HepG2 (cell line): Measurements from ENCODE around the gene DENND5B. TPM values are rescaled to one million over a fixed set of nuclear protein-coding genes. Genes with fewer than 3 reads are reported as not detected.
A peak's percentile ranks its signal among the peaks of the same experiment; 100 is the strongest.

Experiments
- DDIT3 ChIP-seq: sonication (generic); formaldehyde crosslinking; IDR thresholded peaks from 2 replicates; pipeline ENCODE4 v1.4.0; 2020; ENCODE audit warnings: mild to moderate bottlenecking, missing genetic modification reagents
- KMT2A ChIP-seq: sonication (generic); formaldehyde crosslinking; IDR thresholded peaks from 2 replicates; pipeline ENCODE4 v1.4.0; 2020; ENCODE audit warnings: missing genetic modification reagents
- MAFK ChIP-seq, 2 experiments: IDR thresholded peaks in 1 of 2; conservative IDR thresholded peaks in 1 of 2; 2 replicates each; pipeline ENCODE4 v1.6.1; 2011; ENCODE audit warnings: improper control_type of control experiment in 2 of 2, low read length in 2 of 2
- NFE2L2 ChIP-seq: fragments of 150-350 bp; IDR thresholded peaks from 2 replicates; pipeline ENCODE4 v1.6.1; 2014; ENCODE audit warnings: low read length
- PCBP1 ChIP-seq: fragments of 200-400 bp; formaldehyde crosslinking; IDR thresholded peaks from 2 replicates; pipeline ENCODE4 v1.6.1; 2017; ENCODE audit warnings: mild to moderate bottlenecking, low read depth, low read length, borderline replicate concordance
- PHF5A ChIP-seq: IDR thresholded peaks from one replicate; pipeline ENCODE4 v1.6.1; 2018; ENCODE audit warnings: low read depth, missing genetic modification reagents; ENCODE audit not compliant: unreplicated experiment
- RBFOX2 ChIP-seq: fragments of 200-400 bp; formaldehyde crosslinking; IDR thresholded peaks from 2 replicates; pipeline ENCODE4 v1.6.1; 2017; ENCODE audit warnings: low read depth, mild to moderate bottlenecking, low read length
- ZNF253 ChIP-seq: sonication (generic); formaldehyde crosslinking; IDR thresholded peaks from 2 replicates; pipeline ENCODE4 v1.8.0; 2022; ENCODE audit warnings: mild to moderate bottlenecking, missing genetic modification reagents, borderline replicate concordance
- ZNF264 ChIP-seq: sonication (generic); formaldehyde crosslinking; IDR thresholded peaks from 2 replicates; pipeline ENCODE4 v1.4.0; 2020; ENCODE audit warnings: missing genetic modification reagents
- ZNF382 ChIP-seq: sonication (generic); formaldehyde crosslinking; IDR thresholded peaks from 2 replicates; pipeline ENCODE4 v1.5.0; 2020; ENCODE audit warnings: missing genetic modification reagents, mild to moderate bottlenecking, borderline replicate concordance
- ZNF549 ChIP-seq: sonication (generic); formaldehyde crosslinking; IDR thresholded peaks from 2 replicates; pipeline ENCODE4 v1.5.0; 2020; ENCODE audit warnings: missing genetic modification reagents
- ZNF570 ChIP-seq: sonication (generic); formaldehyde crosslinking; IDR thresholded peaks from 2 replicates; pipeline ENCODE4 v1.4.0; 2020; ENCODE audit warnings: mild to moderate bottlenecking, missing genetic modification reagents, borderline replicate concordance
- ZSCAN20 ChIP-seq: sonication (generic); formaldehyde crosslinking; IDR thresholded peaks from 2 replicates; pipeline ENCODE4 v1.4.0; 2020; ENCODE audit warnings: missing genetic modification reagents, mild to moderate bottlenecking, borderline replicate concordance
- polyA plus RNA-seq, 8 experiments: library from polyadenylated mRNA; depleted of rRNA in 3 of 8; stranded (reverse) in 7 of 8; unstranded in 1 of 8; fragments of >200 nt; fragmentation: Illumina TruSeq in 4 of 8; extraction: Trizol in 4 of 8; gene quantifications; 2 replicates each; pipeline versions ENCODE4 v1.2.1 to v1.2.3, GENCODE V29; 2011 to 2016; ENCODE audit warnings: low read depth in 4 of 8, missing spikeins in 1 of 8, mixed read lengths in 1 of 8; ENCODE audit not compliant: insufficient read depth in 1 of 8
- total RNA-seq, 5 experiments: library from RNA; depleted of rRNA; stranded (reverse); fragments of >200 nt; fragmentation: Illumina TruSeq; extraction: Trizol; gene quantifications; 2 replicates each; pipeline ENCODE4 v1.2.3, GENCODE V29; 2016; ENCODE audit warnings: low read depth in 1 of 5
- TF ChIP-seq, protein P1 (sequence below): sonication (generic); formaldehyde crosslinking; IDR thresholded peaks from 2 replicates; pipeline ENCODE4 v1.4.0; 2020; ENCODE audit warnings: missing genetic modification reagents
- TF ChIP-seq, protein P2 (sequence below): sonication (generic); formaldehyde crosslinking; IDR thresholded peaks from 2 replicates; pipeline ENCODE4 v1.8.0; 2022; ENCODE audit warnings: missing genetic modification reagents, mild to moderate bottlenecking, borderline replicate concordance
- TF ChIP-seq, protein P3 (sequence below): sonication (generic); formaldehyde crosslinking; IDR thresholded peaks from 2 replicates; pipeline ENCODE4 v1.4.0; 2020; ENCODE audit warnings: missing genetic modification reagents, borderline replicate concordance

Gene DENND5B
- total and polyA plus RNA-seq, 2 of the 13 experiments (the other 11 are each of a cell fraction or from before 2014, with no cell fraction given), result 14.7 to 18.7 TPM

DNA sequence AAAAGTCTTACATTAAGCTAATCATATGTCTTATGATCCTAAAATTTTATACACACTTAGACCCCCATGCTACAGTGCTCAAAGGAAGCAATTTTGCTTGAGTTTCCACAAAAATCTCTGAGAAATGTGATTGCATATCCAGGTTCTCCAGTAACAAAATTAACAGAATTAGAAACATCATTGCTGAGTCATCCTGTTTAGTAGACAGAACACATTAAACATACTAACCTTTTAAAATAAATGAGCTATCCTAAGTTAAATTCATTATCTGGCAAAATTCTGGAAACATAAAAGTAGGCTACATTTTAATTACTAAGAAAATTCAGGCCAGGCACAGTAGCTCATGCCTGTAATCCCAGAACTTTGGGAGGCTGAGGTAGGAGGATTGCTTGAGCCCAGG, 94.7 kb downstream of the DENND5B start (continued):
- TF ChIP-seq ZNF253 (CRISPR knock-in tag) (no peak), KMT2A (CRISPR knock-in tag) (no peak), PCBP1 (no peak), ZNF382 (CRISPR knock-in tag) (no peak), RBFOX2 (no peak), NFE2L2 (peak; percentile 64; the same call in 1 of the 2 replicates), ZSCAN20 (CRISPR knock-in tag) (no peak), PHF5A (CRISPR knock-in tag) (no peak), DDIT3 (CRISPR knock-in tag) (no peak), ZNF570 (CRISPR knock-in tag) (no peak), ZNF264 (CRISPR knock-in tag) (no peak), ZNF549 (CRISPR knock-in tag) (no peak), MAFK (conservative IDR thresholded peaks at IDR 0.05 in 1 of 2, IDR thresholded peaks at IDR 0.05 in 1 of 2; ENCODE audit: low read length in 2 of 2) (peak in 1 of 2 experiments; percentile 12; a peak in 1 of 4 replicates)
- TF ChIP-seq, protein P1, sequence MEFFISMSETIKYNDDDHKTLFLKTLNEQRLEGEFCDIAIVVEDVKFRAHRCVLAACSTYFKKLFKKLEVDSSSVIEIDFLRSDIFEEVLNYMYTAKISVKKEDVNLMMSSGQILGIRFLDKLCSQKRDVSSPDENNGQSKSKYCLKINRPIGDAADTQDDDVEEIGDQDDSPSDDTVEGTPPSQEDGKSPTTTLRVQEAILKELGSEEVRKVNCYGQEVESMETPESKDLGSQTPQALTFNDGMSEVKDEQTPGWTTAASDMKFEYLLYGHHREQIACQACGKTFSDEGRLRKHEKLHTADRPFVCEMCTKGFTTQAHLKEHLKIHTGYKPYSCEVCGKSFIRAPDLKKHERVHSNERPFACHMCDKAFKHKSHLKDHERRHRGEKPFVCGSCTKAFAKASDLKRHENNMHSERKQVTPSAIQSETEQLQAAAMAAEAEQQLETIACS (CRISPR knock-in tag), result no peak
- TF ChIP-seq, protein P2, sequence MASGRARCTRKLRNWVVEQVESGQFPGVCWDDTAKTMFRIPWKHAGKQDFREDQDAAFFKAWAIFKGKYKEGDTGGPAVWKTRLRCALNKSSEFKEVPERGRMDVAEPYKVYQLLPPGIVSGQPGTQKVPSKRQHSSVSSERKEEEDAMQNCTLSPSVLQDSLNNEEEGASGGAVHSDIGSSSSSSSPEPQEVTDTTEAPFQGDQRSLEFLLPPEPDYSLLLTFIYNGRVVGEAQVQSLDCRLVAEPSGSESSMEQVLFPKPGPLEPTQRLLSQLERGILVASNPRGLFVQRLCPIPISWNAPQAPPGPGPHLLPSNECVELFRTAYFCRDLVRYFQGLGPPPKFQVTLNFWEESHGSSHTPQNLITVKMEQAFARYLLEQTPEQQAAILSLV (CRISPR knock-in tag), result no peak
- TF ChIP-seq, protein P3, sequence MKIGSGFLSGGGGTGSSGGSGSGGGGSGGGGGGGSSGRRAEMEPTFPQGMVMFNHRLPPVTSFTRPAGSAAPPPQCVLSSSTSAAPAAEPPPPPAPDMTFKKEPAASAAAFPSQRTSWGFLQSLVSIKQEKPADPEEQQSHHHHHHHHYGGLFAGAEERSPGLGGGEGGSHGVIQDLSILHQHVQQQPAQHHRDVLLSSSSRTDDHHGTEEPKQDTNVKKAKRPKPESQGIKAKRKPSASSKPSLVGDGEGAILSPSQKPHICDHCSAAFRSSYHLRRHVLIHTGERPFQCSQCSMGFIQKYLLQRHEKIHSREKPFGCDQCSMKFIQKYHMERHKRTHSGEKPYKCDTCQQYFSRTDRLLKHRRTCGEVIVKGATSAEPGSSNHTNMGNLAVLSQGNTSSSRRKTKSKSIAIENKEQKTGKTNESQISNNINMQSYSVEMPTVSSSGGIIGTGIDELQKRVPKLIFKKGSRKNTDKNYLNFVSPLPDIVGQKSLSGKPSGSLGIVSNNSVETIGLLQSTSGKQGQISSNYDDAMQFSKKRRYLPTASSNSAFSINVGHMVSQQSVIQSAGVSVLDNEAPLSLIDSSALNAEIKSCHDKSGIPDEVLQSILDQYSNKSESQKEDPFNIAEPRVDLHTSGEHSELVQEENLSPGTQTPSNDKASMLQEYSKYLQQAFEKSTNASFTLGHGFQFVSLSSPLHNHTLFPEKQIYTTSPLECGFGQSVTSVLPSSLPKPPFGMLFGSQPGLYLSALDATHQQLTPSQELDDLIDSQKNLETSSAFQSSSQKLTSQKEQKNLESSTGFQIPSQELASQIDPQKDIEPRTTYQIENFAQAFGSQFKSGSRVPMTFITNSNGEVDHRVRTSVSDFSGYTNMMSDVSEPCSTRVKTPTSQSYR (CRISPR knock-in tag), result no peak
